HG03139 (cell line): ENCODE measurements around the gene RFX1.
"Not testable (repeated sequence)": the region's sequence is repeated elsewhere in the genome, so short reads cannot be mapped to it uniquely, and the experiment has no call there.

Experiments
- ATAC-seq: cut with Tn5 transposase; IDR thresholded peaks from one replicate; pipeline ENCODE4 v1.9.1; 2021; ENCODE audit not compliant: unreplicated experiment

Gene RFX1

DNA sequence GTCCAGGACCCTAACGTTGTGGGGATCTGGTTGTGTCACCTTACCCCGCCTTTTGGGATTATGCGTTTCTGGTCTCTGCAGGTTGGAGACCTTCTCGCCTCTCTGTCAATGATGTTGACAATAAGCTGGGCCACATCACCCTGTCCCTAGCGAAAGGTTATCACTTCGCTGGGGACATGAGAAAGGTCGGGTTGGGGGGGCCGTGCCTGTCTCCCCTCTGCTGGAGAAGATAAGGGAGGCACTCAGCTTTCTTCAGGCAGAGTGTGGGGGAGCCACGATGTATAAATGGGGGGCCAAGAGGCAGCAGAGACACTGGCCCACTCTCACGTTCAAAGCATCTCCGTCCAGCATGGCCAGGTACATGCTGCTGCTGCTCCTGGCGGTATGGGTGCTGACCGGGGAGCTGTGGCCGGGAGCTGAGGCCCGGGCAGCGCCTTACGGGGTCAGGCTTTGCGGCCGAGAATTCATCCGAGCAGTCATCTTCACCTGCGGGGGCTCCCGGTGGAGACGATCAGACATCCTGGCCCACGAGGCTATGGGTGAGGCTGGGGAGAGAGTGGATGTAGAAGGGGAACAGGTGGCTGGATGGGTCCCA lies 21.8 kb upstream of the RFX1 start, which contains the start of gene RLN3:
Gene RLN3 (plus strand): TSS at position 293 of the 595 bp plus-strand sequence. CDS start 57 bp downstream, at position 350.
- ATAC-seq, result no peak

GRCh38 chr19:14026652-14027192 lies 20.6 kb upstream of the RFX1 start:
- ATAC-seq, result not testable (repeated sequence)

GRCh38 chr19:14023404-14024235 lies 17.5 kb upstream of the RFX1 start:
- ATAC-seq, result no peak

GRCh38 chr19:14022469-14022868 lies 16.3 kb upstream of the RFX1 start:
- no peak for ATAC-seq

GRCh38 chr19:14021474-14021873 lies 15.4 kb upstream of the RFX1 start:
- ATAC-seq, result no peak

DNA sequence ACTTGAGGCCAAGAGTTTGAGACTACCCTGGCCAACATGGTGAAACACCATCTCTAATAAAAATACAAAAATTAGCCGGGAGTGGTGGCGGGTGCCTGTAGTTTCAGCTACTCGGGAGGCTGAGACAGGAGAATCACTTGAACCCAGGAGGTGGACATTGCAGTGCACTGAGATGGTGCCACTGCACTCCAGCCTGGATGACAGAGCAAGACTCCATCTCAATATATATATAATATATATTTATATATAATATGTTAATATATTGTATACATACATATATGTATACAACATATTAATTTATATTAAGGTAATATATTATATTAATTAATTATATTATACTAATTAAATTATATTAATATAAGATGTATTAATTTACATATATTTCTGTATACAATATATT lies 13.6 kb upstream of the RFX1 start:
- not testable (repeated sequence) for ATAC-seq

GRCh38 chr19:14019100-14019499 lies 13.0 kb upstream of the RFX1 start:
- ATAC-seq, result no peak

- peak; percentile 58 for ATAC-seq
Observed at GRCh38 chr19:14015524-14016035, 9.5 kb upstream of the RFX1 start.

DNA sequence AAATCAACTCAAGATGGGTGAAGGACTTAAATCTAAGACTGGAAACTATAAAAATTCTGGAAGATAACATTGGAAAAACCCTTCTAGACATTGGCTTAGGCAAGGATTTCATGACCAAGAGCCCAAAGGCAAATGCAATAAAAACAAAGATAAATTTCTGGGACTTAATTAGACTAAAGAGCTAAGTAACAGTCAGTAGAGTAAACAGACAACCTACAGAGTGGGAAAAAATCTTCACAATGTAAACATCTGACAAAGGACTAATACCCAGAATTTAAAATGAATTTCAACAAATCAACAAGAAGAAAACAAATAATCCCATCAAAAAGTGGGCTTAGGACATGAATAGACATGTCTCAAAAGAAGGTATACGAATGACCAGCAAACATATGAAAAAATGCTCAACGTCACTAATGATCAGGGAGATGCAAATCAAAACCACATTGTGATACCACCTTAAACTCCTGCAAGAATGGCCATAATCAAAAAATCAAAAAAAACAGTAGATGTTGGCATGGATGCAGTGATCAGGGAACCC lies 6.3 kb upstream of the RFX1 start:
- ATAC-seq, result no peak

GRCh38 chr19:14006766-14007562 lies 844 bp upstream of the RFX1 start:
- peak; percentile 27 for ATAC-seq

DNA sequence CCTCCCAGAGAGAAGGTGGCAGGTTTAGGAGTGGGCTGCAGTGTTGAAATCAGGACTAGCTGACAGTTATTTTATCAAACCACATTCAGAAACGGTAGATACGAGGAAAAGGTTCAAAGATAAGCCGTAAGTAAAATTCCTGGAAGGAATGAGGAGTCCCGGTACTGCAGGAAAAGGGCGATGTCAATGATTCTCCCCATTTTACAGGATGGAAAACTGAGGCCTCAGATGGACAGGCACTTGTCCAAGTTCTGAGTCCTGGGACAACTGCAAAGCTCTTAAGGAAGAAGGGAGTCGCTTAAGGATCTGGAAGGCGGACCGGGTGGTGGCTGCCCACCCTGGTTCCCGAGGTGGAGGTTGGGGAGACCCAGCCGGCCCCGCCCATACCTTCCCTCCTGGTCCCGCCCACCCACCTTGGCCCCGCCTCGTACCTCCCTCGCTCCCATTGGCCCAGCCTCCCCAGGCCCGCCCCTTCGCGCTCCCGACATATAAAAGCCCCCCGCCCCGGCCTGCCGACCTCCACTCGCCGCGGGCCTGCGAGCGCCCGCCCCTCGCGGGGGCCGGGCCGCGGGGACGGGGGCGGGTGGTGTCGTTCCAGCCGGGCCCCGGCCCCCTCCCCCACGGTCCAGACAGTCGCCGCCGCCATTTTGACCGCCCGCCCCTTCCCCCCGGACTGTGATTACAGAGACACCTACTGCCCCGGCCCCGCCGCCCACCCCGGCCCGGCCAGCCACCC lies 603 bp downstream of the RFX1 start:
- ATAC-seq, result peak; percentile 44

DNA sequence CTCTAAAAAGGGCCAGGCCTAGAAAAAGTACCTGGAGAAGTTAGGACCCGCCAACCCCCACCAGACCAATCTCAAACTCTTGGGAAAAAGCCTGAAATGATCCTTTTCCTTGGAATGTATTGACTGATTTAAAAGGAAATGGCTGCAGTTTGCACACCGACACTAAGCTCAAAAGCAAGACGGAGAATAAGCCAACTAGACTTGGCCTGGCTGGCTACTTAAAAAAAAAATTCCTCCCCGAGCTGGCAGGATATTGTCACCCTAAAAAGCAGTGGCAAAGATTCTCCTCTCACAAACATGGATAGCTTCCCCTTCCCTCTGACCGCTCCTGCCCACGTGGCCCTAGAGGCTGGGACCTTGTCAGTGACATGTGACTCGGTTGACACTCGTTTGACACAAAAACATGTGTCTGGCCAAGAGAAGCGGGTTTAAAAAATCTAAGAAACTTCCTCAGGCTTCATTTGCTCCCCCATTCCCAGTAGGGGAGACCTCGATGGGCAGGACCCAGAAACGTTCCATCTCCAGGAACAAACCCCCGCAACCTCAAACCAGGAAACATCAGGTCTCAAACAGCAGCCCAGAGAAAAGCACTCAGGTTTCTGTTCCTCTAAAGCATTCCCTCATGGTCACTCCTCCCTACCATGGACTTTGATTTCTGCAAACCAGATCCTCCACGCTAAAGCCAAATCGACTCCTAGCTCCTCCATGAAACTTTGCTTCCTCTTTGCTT lies 1.3 kb downstream of the RFX1 start:
- no peak for ATAC-seq

DNA sequence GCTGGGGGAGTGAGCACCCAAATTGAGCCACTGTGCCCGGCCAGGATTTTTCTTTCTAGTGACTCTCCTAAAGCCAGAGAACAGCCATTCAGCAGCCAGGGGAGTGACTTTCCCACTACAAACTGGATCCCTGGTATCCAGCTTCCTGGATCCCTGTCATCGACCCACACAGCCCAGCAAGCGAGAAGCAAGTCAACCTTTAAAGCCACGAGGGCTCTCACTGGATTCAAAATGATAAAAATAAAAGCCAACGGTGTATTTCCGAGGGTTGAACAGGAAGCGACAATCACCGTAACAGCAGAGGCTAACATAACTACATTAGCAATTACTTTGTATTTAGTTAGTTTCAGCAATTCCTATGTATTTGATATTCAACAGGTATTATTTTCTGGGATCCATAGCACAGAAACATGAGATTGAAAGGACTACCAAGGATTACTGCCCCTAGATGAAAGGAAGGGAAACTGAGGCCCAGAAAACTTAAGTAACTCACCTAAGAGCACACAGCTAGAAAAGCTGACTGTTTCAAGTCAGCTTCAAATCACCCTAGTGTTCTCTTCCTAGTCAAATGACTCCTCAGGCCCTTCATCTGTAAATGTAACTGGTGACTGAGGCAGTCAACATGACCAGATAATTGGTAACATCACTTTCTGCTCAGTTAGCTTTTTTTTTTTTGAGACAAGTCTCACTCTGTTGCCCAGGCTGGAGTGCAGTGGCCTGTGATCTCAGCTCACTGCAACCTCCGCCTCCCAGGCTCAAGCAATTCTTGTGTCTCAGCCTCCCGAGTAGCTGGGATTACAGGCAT lies 2.7 kb downstream of the RFX1 start:
- no peak for ATAC-seq

GRCh38 chr19:14002571-14003250 lies 3.4 kb downstream of the RFX1 start:
- no peak for ATAC-seq

DNA sequence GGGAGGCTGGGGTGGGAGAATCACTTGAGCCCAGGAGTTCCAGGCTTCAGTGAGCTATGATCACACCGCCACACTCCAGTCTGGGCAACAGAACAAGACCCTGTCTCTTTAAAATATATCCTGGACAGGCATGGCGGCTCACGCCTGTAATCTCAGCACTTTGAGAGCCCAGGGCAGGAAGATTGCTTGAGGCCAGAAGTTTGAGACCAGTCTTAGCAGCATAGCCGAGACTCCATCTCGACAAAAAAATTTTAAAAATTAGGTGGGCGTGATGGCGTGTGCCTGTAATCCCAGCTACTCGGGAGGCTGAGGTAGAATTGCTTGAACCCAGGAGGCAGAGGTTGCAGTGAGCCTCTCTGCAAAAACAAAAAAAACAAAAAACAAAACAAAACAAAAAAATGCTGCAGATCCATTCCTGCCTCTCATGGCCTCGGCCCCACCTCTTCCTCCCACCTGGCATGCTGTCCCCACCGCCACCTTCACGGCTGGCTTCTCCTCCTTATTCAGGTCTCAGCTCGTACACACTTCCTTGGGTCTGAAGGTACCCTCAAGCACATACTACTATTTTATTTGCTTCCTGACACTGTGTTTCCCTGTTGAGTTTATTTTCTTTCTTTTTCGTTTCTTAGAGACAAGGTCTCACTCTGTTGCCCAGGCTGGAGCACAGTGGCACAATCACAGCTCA lies 5.3 kb downstream of the RFX1 start:
- no peak for ATAC-seq

- no peak for ATAC-seq
Observed at GRCh38 chr19:13999085-13999484, 7.0 kb downstream of the RFX1 start.

DNA sequence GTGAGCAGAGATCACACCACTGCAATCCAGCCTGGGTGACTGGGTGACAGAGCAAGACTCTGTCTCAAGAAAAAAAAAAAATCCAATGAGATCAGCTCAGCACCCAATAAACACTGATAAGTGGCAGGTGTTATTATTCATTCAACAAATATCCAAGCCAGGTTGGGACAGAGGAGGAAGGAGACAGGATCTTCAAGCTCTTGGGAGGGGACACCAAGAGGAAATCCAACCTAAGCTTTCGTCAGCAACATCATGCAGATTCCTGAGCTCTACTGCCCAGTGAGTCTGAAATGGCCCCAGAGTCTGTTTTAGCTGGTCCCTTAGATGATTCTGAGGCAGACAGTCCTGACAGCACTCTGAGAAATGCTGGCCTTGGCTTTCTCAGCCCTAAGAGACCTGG lies 7.7 kb downstream of the RFX1 start:
- ATAC-seq, result no peak

DNA sequence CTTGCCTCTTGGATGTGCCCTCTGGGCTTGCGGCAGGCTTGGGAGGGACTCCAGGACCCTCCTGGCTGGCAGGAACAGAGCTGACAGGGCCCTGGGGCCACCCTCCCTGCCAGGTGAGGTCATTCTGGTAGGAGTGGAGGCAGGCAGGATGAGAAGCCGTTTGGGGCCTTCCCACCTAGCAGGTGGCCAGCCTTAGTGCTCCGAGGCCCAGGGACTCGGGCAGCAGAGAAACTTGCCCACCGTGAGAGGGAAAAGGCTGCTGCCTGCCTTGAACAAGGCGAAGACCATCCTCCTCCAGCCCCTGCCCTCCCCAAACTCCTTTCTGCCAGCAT lies 8.5 kb downstream of the RFX1 start:
- ATAC-seq, result no peak
